ENCODE measurements around the gene HCN4.

The HCN4 gene

GRCh38 chr15:73375755-73376305 is 7.1 kb upstream of the HCN4 start:
- DNase-seq: peak; percentile 79

GRCh38 chr15:73375012-73375411 is 6.3 kb upstream of the HCN4 start:
- DNase-seq: no peak

- DNase-seq: no peak
These were observed 5.8 kb upstream of the HCN4 start for GRCh38 chr15:73374604-73375003.

- no peak for DNase-seq
These were observed 4.5 kb upstream of the HCN4 start for GRCh38 chr15:73373221-73373620.

DNA sequence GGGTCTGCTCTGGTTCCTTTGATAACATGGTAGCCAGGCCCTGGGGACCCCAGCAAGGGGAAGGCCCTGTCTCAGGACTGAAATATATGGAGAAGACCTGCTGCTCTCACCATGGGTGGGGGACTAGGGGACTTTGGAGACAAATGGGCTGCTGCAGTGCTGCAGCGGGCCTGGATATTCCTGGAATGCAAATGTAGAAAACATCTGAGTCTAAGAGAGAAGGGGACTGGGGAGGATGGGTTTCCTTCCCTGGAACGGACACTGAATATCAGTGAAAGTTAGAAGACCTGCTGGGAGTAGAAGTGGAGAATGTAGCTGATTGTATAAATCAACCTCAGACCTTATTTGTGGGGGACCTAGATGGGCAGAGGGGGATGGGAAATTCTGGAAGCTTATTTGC is 3.1 kb upstream of the HCN4 start:
- DNase-seq: no peak

DNA sequence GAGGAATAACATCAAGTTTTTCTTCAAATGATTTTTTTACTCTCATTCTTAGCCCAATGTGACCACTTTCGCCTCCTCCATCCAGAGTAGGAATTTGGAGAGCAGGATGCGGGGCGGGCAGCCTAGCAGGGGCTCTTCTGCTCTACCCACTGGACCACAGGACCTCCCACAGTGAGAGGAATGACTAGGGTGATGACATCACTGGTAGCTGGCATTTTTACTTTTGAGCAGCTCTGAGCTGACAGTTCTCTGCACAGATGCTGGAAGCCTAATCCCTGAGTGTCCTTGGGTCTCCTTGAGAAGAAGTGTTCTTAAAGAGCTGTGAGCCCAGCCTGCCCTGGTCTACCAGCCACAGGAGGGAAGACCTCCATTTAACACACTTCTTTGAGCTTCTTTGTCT is 1.4 kb upstream of the HCN4 start:
- DNase-seq: no peak

- DNase-seq: no peak
These were observed 466 bp upstream of the HCN4 start for GRCh38 chr15:73369154-73369694.

DNA sequence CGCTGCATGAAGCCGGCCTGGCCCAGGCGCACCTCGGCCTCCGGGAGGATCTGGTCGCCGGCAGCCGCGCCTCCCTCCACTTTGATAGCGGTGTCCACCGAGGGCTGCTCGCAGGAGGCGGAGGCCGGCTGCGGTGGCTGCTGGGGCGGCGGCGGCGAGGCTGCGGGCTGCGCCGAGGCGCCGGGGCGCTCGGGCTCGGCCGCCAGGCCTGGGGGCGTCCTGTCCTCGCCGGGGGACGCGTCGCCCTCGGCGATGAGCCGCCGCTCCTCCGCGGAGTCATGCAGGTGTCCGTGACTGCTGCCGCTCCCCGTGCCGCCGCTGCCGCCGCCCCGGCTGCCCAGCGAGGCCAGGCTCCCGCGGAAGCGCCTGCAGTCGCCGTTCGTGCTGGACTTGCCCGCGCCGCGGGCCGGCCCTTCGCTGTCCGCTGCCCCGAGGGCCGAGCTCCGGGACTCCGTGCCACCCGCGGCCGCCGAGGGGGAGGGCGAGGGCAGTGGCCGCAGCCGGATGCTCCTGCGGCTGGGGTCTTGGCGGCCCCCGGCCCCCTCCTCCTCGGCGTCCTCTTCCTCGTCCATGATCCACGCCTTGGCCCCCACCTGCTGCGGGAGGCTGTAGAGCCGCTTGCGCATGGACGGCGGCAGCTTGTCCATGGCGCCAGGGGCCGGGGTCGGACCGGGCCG is 996 bp downstream of the HCN4 start:
- no peak for DNase-seq

GRCh38 chr15:73366766-73367623 is 1.8 kb downstream of the HCN4 start:
- no peak for DNase-seq

DNA sequence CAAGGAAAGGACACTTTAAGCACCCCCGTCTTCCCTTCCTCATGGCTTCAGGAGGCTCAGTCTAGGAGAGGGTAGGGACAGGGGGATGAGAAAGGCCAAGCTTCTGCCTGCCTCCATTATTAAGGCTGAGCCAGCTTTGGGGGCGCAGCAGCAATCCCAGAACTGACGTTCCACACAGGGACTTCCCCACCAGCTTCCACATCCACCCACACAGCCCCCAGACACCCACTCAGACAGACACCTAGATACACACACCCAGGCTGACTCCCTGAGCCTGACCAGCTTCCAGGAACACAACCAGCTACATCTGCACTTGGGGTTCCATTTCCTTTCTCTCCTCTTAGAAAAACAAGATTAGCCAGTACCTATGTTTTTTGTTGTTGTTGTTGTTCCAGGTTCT is 4.7 kb downstream of the HCN4 start:
- no peak for DNase-seq

DNA sequence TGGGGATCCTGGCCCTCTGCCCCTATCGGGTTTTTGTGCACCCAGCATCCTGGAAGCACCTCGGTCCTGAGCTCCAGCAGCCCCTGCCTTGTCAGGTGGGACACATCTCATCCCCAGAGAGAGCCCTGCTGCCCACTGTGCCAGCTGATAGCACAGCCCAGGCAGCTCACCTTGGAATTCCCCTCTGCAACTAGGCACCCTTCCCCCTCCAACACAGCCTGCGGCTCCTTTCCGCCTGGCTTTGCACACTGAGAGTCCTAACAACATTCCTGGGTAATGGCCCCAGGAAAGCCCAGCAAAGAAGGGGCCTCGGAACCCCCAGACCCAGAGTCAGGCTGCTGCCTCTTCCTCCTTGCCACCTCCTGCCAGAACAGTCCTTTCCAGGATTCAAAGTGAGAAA is 5.9 kb downstream of the HCN4 start:
- DNase-seq: no peak

DNA sequence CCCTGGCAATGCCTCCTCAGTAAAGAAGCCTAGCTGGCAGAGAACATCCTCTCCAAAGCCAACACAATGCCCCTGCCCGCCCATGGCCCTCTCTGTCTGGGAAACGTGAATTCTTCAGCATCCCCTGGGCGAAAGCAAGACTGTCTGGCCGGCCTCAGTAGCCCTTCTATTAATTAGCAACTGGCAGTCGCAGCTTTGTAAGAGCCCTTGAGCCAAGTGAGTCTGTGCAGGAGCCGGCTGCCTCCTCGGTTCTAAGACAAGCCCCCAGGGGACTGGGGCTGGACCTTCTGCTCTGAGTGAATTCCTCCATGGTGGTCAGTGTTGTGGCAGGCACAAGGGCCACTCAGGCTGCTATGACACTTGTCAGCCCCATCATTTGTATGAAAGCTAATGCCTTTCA is 7.4 kb downstream of the HCN4 start:
- no peak for DNase-seq

- no peak for DNase-seq
These were observed 9.1 kb downstream of the HCN4 start for GRCh38 chr15:73359651-73360050.

GRCh38 chr15:73357999-73358665 is 10.6 kb downstream of the HCN4 start:
- DNase-seq: no peak

DNA sequence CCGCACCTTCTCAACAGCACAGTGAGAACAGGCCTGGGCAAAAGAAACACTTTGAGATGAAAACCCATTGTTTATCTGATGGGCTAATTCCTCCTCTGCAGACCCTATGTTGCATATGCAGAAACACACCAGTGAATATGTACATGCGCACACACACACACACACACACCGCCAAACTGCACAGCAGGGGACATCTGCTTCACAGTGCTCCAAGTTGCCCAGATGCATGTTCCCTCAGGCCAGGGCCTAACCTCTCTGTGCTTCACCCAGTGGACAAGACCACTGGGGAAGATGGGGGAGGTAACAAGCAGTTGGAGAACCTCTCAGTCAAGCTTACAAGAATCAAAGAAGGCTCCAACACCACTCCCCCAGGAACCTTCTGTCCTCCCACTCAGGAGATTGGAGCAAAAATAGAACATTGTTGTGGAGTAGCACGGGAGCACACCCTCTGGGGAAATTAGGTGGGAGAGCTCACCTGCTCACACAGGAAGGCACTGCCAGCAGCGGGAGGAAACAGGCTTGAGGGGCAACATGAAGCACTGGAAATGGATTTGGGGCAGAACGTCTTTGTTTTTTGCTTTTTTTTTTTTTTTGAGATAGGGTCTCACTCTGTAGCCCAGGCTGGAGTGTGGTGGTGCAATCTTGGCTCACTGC is 13.0 kb downstream of the HCN4 start:
- no peak for DNase-seq

GRCh38 chr15:73354241-73354640 is 14.5 kb downstream of the HCN4 start:
- no peak for DNase-seq

DNA sequence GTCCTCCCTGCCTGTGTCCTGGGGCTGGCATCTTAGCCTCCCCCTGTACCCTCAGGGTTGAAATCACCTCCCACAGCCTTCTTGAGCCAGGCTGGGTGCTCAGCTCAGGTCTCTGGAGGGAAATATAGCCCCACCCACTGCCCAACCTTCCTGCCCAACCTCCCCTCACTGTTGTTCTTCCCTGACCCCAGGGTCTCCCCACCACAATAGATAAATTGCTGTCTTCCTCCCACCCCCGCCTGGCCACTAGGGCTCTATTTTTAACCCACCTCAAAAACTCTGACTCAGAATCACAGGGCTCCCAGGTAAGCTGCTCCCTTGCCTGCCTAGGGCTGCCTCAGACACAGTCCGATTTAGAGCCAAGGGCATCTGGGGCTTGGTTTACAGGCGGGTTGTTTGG is 15.0 kb downstream of the HCN4 start:
- no peak for DNase-seq

- no peak for DNase-seq
These were observed 16.7 kb downstream of the HCN4 start for GRCh38 chr15:73352082-73352481.

DNA sequence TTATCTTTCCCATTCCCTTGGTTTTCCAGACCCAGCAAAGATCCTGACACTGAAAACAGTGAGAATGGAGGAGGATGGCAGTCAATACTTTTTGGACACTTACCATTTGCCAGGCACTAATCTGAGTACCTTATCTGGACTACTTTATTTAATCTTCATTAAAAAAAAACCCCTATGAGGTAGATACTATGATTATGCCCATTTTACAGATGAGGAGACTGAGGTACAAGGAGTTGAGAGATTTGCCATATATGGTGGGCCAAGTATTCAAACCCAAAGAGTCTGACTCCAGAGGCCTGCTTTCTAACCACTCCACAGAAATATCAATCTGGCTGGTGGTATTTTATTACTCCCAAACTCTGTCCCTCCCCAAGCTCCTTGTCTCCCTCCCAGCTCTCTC is 19.6 kb downstream of the HCN4 start:
- DNase-seq: no peak

- DNase-seq: no peak
These were observed 21.9 kb downstream of the HCN4 start for GRCh38 chr15:73346735-73347312.

GRCh38 chr15:73345658-73346057 is 23.1 kb downstream of the HCN4 start:
- DNase-seq: no peak

GRCh38 chr15:73344056-73344455 is 24.7 kb downstream of the HCN4 start:
- DNase-seq: no peak
